HL-60 (cell line): ENCODE results near the gene MAPKAPK3.

Experiments used
- DNase-seq, 2 experiments: peaks; one replicate each; pipeline ENCODE4 v3.0.0-alpha.2; 2010 to 2020; ENCODE audit warnings: low read depth in 1 of 2, low spot score in 1 of 2
- H3K27ac ChIP-seq: fragments of 250-450 bp; sonication (Bioruptor Pico); replicated peaks from 2 replicates; pipeline ENCODE4 v1.5.1; 2020; ENCODE audit warnings: mild to moderate bottlenecking, moderate library complexity
- H3K27me3 ChIP-seq: fragments of 250-450 bp; sonication (Bioruptor Pico); 2 replicates; pipeline ENCODE4 v1.5.1; 2021; ENCODE audit warnings: mild to moderate bottlenecking, moderate library complexity; ENCODE audit not compliant: insufficient read depth, poor library complexity, severe bottlenecking
- H3K4me3 ChIP-seq: replicated peaks from 2 replicates; pipeline ENCODE4 v1.5.1; 2011; ENCODE audit warnings: mild to moderate bottlenecking, control low read depth, low read length; ENCODE audit not compliant: insufficient read depth
- GABPA ChIP-seq: IDR thresholded peaks from 2 replicates; pipeline ENCODE4 v1.6.1; 2012; ENCODE audit warnings: low read depth
- POLR2AphosphoS5 ChIP-seq: IDR thresholded peaks from 2 replicates; pipeline ENCODE4 v1.6.1; 2012; ENCODE audit warnings: low read depth
- SPI1 ChIP-seq: IDR thresholded peaks from 2 replicates; pipeline ENCODE4 v1.6.1; 2012; ENCODE audit warnings: low read depth, mild to moderate bottlenecking, borderline replicate concordance
- long read RNA-seq: library from polyadenylated mRNA; unstranded; transcript quantifications from one replicate; pipeline ENCODE4 v2.0.0, GENCODE V29; 2020
- TF ChIP-seq, protein P1 (sequence below): IDR thresholded peaks from one replicate; pipeline ENCODE4 v1.5.1; 2011; ENCODE audit warnings: low read length, control low read depth, inconsistent platforms; ENCODE audit not compliant: insufficient read depth
- TF ChIP-seq, protein P2 (sequence below): IDR thresholded peaks from 2 replicates; pipeline ENCODE4 v1.6.1; 2012; ENCODE audit warnings: low read depth; ENCODE audit not compliant: insufficient replicate concordance

MAPKAPK3 gene
- long read RNA-seq, transcript MAPKAPK3-201 (11 exons, 2,500 nt): major isoform, 716 of 1,291 reads
- long read RNA-seq, transcript MAPKAPK3-208 (11 exons, 2,563 nt): minor isoform, 302 of 1,291 reads
- long read RNA-seq, partial matches to known transcripts: 120 of 1,291 reads
- long read RNA-seq, other reads (novel, unspliced or antisense): 152 of 1,291 reads

DNA sequence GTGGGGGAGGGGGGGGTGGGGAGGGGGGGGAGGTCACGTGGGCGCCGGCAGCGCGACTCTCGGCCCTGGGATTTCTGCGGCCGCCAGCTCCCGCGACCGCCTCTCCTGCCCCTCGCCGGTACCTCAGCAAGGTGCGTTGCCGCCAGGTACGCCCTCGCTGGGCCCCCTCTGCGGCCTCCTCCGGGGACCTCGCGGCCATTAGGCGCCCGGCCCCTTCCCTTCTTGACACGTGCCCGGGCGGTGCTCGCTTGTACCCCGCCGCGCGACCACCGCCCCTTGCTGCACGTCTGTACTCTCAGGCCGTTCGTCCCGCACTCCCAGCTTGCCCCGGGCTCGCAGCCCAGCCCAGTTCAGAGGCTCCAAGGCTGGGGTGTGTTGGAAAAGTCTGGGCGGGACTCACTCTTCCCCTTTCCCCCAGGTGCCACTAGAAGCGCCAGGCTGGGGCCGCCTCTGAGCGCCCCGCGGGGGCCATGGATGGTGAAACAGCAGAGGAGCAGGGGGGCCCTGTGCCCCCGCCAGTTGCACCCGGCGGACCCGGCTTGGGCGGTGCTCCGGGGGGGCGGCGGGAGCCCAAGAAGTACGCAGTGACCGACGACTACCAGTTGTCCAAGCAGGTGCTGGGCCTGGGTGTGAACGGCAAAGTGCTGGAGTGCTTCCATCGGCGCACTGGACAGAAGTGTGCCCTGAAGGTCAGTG is at the start of gene MAPKAPK3:
Gene MAPKAPK3 (plus strand): TSS at position 56 of the 696 bp plus-strand sequence. CDS start 415 bp downstream, at position 471.
- DNase-seq: peak; percentile 68 to 75

DNA sequence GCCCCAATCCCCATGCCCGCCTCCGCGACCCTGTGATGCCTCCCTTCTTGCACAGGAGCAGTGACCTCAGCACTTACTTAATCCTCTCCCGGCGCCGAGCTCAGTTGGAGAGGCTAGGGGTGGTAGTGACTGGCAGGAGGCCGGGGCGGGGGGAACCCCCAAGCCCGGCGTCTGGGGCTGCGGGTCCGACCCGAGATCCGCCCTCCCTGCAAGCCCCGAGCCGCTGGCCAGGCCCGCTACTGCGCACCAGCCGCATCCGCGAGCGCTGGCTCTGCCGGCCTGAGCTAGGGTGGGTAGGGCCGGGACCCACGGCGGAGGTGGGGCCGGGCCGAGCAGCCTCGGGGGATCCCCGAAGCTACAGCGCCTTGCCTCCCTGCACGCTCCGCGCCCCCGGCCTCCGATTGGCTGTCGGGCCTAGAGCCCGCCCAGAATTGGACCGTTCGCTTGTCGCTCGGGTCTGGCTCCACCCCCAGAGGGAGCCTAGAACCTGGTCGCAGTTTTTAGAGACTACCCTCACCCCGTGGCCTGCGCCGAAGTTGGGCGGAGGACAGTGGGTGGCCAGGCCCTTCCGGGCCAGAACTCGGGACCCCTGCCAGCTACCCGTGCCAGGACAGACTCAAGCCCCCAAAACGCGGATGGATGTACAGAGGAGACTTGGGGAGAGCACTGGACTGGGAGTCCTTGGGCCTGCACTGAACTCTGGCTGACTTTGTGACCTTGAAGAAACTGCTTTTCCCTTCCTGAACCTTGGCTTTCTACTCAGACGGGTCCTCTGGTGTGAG is 49.4 kb upstream of the MAPKAPK3 start, which contains the start of gene C3orf18:
Gene C3orf18 (minus strand): TSS at position 362 of the 782 bp plus-strand sequence. CDS start 2,048 bp downstream, outside the sequence.
- Histone ChIP-seq H3K27ac (no peak within 1 kb of the TSS), H3K4me3 (peak within 1 kb of the TSS; percentile 93), H3K27me3 (peaks cover 3% of the 10 kb centered on the region)
- peak; percentile 57 to 77 for DNase-seq
- no peak for TF ChIP-seq GABPA
- TF ChIP-seq, protein P1, sequence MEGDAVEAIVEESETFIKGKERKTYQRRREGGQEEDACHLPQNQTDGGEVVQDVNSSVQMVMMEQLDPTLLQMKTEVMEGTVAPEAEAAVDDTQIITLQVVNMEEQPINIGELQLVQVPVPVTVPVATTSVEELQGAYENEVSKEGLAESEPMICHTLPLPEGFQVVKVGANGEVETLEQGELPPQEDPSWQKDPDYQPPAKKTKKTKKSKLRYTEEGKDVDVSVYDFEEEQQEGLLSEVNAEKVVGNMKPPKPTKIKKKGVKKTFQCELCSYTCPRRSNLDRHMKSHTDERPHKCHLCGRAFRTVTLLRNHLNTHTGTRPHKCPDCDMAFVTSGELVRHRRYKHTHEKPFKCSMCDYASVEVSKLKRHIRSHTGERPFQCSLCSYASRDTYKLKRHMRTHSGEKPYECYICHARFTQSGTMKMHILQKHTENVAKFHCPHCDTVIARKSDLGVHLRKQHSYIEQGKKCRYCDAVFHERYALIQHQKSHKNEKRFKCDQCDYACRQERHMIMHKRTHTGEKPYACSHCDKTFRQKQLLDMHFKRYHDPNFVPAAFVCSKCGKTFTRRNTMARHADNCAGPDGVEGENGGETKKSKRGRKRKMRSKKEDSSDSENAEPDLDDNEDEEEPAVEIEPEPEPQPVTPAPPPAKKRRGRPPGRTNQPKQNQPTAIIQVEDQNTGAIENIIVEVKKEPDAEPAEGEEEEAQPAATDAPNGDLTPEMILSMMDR: no peak
- TF ChIP-seq, protein P2, sequence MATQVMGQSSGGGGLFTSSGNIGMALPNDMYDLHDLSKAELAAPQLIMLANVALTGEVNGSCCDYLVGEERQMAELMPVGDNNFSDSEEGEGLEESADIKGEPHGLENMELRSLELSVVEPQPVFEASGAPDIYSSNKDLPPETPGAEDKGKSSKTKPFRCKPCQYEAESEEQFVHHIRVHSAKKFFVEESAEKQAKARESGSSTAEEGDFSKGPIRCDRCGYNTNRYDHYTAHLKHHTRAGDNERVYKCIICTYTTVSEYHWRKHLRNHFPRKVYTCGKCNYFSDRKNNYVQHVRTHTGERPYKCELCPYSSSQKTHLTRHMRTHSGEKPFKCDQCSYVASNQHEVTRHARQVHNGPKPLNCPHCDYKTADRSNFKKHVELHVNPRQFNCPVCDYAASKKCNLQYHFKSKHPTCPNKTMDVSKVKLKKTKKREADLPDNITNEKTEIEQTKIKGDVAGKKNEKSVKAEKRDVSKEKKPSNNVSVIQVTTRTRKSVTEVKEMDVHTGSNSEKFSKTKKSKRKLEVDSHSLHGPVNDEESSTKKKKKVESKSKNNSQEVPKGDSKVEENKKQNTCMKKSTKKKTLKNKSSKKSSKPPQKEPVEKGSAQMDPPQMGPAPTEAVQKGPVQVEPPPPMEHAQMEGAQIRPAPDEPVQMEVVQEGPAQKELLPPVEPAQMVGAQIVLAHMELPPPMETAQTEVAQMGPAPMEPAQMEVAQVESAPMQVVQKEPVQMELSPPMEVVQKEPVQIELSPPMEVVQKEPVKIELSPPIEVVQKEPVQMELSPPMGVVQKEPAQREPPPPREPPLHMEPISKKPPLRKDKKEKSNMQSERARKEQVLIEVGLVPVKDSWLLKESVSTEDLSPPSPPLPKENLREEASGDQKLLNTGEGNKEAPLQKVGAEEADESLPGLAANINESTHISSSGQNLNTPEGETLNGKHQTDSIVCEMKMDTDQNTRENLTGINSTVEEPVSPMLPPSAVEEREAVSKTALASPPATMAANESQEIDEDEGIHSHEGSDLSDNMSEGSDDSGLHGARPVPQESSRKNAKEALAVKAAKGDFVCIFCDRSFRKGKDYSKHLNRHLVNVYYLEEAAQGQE: no peak
- TF ChIP-seq SPI1: no peak
- no peak for TF ChIP-seq POLR2AphosphoS5

More for the DNA sequence above, at the start of gene MAPKAPK3:
- H3K27me3 ChIP-seq: no peaks in the 10 kb centered on the region
- H3K27ac ChIP-seq: peak within 1 kb of the TSS; percentile 99
- H3K4me3 ChIP-seq: peak within 1 kb of the TSS; percentile 60
- no peak for TF ChIP-seq GABPA
- TF ChIP-seq, protein P1: no peak
- TF ChIP-seq SPI1: peak; percentile 62; the same call in 1 of the 2 replicates
- TF ChIP-seq, protein P2: no peak

DNA sequence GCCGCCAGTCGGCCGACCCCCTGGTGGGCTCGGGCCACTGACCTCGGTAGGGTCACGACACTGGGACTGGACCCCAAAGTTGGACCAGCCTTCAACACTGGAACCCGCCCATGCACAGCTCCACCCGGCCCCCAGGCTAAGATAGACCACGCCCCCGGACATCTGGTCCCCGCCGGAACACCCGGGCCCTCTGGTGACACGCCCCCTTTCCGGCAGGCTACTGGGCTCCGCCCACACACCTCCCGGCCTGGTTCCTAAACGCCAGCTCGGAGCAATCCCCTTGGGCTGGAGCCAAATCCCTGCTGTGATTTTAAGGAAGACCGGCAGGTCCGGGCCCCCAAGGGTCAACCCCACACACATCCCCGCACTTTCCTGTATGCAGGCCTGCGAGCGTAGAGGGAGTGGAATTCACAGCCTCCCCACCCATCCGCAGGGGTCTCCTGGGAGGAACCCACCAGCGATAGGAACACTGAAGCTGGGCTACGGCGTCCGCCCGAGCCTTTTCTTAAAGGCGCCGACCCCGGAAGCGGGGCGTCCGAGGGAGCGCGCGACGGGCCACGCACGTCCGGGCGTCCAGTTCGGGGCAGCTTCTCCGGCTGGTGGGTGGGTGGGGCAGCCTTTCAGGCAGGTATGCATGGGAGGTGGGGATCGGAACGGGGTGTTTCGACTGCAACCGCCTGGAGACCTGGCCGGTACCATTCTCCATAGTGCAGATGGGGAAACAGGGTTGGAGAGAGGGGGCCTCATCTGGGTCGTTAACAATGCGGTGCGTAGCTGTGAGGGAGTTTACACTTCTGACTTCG is 47.8 kb upstream of the MAPKAPK3 start, which contains the start of gene HEMK1:
Gene HEMK1 (plus strand): TSS at position 576 of the 803 bp plus-strand sequence. CDS start 1,583 bp downstream, outside the sequence.
- DNase-seq: peak; percentile 81 to 97
- Histone ChIP-seq H3K27me3 (peaks cover 3% of the 10 kb centered on the region), H3K4me3 (peak within 1 kb of the TSS; percentile 93), H3K27ac (peak within 1 kb of the TSS; percentile 77)
- TF ChIP-seq, protein P1: no peak
- TF ChIP-seq POLR2AphosphoS5 (peak; percentile 71), GABPA (peak; percentile 97)
- TF ChIP-seq, protein P2: peak; percentile 49
